H9 (cell line): ENCODE measurements around the gene BLACAT1. TPM values are rescaled to one million over a fixed set of nuclear protein-coding genes. Genes with fewer than 3 reads are reported as not detected.

Source experiments
- DNase-seq: peaks from one replicate; pipeline ENCODE4 v3.0.0-alpha.2; 2017
- H2AFZ ChIP-seq: one replicate; pipeline ENCODE4 v1.6.1; 2013; ENCODE audit warnings: mild to moderate bottlenecking, low read length, control low read depth, moderate library complexity
- H2AK5ac ChIP-seq: 2 replicates; pipeline ENCODE4 v1.6.1; 2013; ENCODE audit warnings: low read length, control low read depth, mixed read lengths; ENCODE audit not compliant: insufficient read length
- H2BK120ac ChIP-seq: one replicate; pipeline ENCODE4 v1.6.1; 2013; ENCODE audit warnings: low read depth, mild to moderate bottlenecking, low read length, control low read depth, inconsistent platforms; ENCODE audit not compliant: poor library complexity, severe bottlenecking
- H2BK12ac ChIP-seq: 2 replicates; pipeline ENCODE4 v1.6.1; 2013; ENCODE audit warnings: low read length, control low read depth, mixed read lengths, low read depth; ENCODE audit not compliant: insufficient read length
- H2BK15ac ChIP-seq: 2 replicates; pipeline ENCODE4 v1.6.1; 2013; ENCODE audit warnings: low read depth, low read length, control low read depth
- H2BK20ac ChIP-seq: one replicate; pipeline ENCODE4 v1.6.1; 2013; ENCODE audit warnings: low read depth, mild to moderate bottlenecking, low read length, control low read depth, inconsistent platforms; ENCODE audit not compliant: poor library complexity, severe bottlenecking
- H2BK5ac ChIP-seq: 2 replicates; pipeline ENCODE4 v1.6.1; 2013; ENCODE audit warnings: low read length, control low read depth, mixed read lengths; ENCODE audit not compliant: insufficient read length
- H3K14ac ChIP-seq: 2 replicates; pipeline ENCODE4 v1.6.1; 2013; ENCODE audit warnings: low read length, control low read depth; ENCODE audit not compliant: insufficient read depth
- H3K18ac ChIP-seq: 2 replicates; pipeline ENCODE4 v1.6.1; 2013; ENCODE audit warnings: low read depth, mild to moderate bottlenecking, mixed read lengths, low read length, control low read depth; ENCODE audit not compliant: insufficient read length
- H3K23ac ChIP-seq: 2 replicates; pipeline ENCODE4 v1.6.1; 2013; ENCODE audit warnings: low read length, control low read depth, mixed read lengths, low read depth; ENCODE audit not compliant: insufficient read length
- H3K23me2 ChIP-seq: 2 replicates; pipeline ENCODE4 v1.6.1; 2013; ENCODE audit warnings: low read depth, mild to moderate bottlenecking, mixed read lengths, low read length, control low read depth; ENCODE audit not compliant: insufficient read length, poor library complexity, severe bottlenecking
- H3K27ac ChIP-seq: 2 replicates; pipeline ENCODE4 v1.5.1; 2013; ENCODE audit warnings: low read length, control low read depth, mixed read lengths, low read depth; ENCODE audit not compliant: insufficient read length
- H3K27me3 ChIP-seq: 2 replicates; pipeline ENCODE4 v1.6.1; 2013; ENCODE audit warnings: low read length, control low read depth, inconsistent platforms; ENCODE audit not compliant: insufficient read depth
- H3K4ac ChIP-seq: 2 replicates; pipeline ENCODE4 v1.6.1; 2013; ENCODE audit warnings: low read depth, mild to moderate bottlenecking, control low read depth, inconsistent platforms, low read length, moderate library complexity
- H3K4me1 ChIP-seq: 2 replicates; pipeline ENCODE4 v1.6.1; 2013; ENCODE audit warnings: low read length, control low read depth, inconsistent platforms; ENCODE audit not compliant: insufficient read depth
- H3K4me2 ChIP-seq: 2 replicates; pipeline ENCODE4 v1.6.1; 2013; ENCODE audit warnings: low read length, control low read depth, mixed read lengths; ENCODE audit not compliant: insufficient read length, insufficient read depth
- H3K56ac ChIP-seq: 2 replicates; pipeline ENCODE4 v1.6.1; 2013; ENCODE audit warnings: low read depth, mild to moderate bottlenecking, mixed read lengths, low read length, control low read depth; ENCODE audit not compliant: insufficient read length
- H3K79me1 ChIP-seq: 2 replicates; pipeline ENCODE4 v1.6.1; 2013; ENCODE audit warnings: low read depth, mild to moderate bottlenecking, moderate library complexity, low read length, control low read depth, inconsistent platforms; ENCODE audit not compliant: insufficient read depth, poor library complexity, severe bottlenecking
- H3K79me2 ChIP-seq: 2 replicates; pipeline ENCODE4 v1.6.1; 2013; ENCODE audit warnings: low read length, control low read depth, inconsistent platforms; ENCODE audit not compliant: insufficient read depth
- H3K9ac ChIP-seq: 2 replicates; pipeline ENCODE4 v1.6.1; 2013; ENCODE audit warnings: low read length, control low read depth, mixed read lengths; ENCODE audit not compliant: insufficient read length; ENCODE audit errors: extremely low read depth
- H3K9me3 ChIP-seq: one replicate; pipeline ENCODE4 v1.6.1; 2013; ENCODE audit warnings: low read depth, low read length, inconsistent platforms; ENCODE audit not compliant: control insufficient read depth
- H3T11ph ChIP-seq: one replicate; pipeline ENCODE4 v1.6.1; 2013; ENCODE audit warnings: mild to moderate bottlenecking, low read length, control low read depth, inconsistent platforms
- H4K20me1 ChIP-seq: one replicate; pipeline ENCODE4 v1.6.1; 2013; ENCODE audit not compliant: control insufficient read depth, insufficient read length, insufficient read depth
- H4K5ac ChIP-seq: 2 replicates; pipeline ENCODE4 v1.6.1; 2013; ENCODE audit warnings: low read depth, mild to moderate bottlenecking, mixed read lengths, low read length, control low read depth; ENCODE audit not compliant: insufficient read length
- H4K8ac ChIP-seq: replicated peaks from 2 replicates; pipeline ENCODE4 v1.6.1; 2013; ENCODE audit warnings: low read length, control low read depth, mixed read lengths, low read depth; ENCODE audit not compliant: insufficient read length
- H4K91ac ChIP-seq: 2 replicates; pipeline ENCODE4 v1.6.1; 2013; ENCODE audit warnings: low read depth, mild to moderate bottlenecking, moderate library complexity, mixed read lengths, low read length, control low read depth; ENCODE audit not compliant: insufficient read length
- H3K27ac Mint-ChIP-seq, 3 experiments: 2 replicates in 2 of 3; 3 replicates in 1 of 3; pipeline ENCODE4 v1.8.0; 2020 to 2021; ENCODE audit warnings: mixed read lengths in 3 of 3, mild to moderate bottlenecking in 1 of 3, moderate library complexity in 1 of 3
- H3K27me3 Mint-ChIP-seq: 2 replicates; pipeline ENCODE4 v1.8.0; 2021; ENCODE audit warnings: low read depth, mild to moderate bottlenecking, moderate library complexity, mixed read lengths
- H3K36me3 Mint-ChIP-seq, 3 experiments: 2 replicates in 2 of 3; 3 replicates in 1 of 3; pipeline ENCODE4 v1.8.0; 2020 to 2021; ENCODE audit warnings: low read depth in 3 of 3, mixed read lengths in 3 of 3; ENCODE audit not compliant: insufficient read depth in 1 of 3
- H3K4me1 Mint-ChIP-seq, 2 experiments: 2 replicates each; pipeline ENCODE4 v1.8.0; 2020; ENCODE audit warnings: mixed read lengths in 2 of 2
- H3K4me3 Mint-ChIP-seq, 2 experiments: 2 replicates in 1 of 2; 3 replicates in 1 of 2; pipeline ENCODE4 v1.8.0; 2020 to 2021; ENCODE audit warnings: mild to moderate bottlenecking in 2 of 2, mixed read lengths in 2 of 2, moderate library complexity in 1 of 2
- H3K9me3 Mint-ChIP-seq, 2 experiments: 2 replicates in 1 of 2; 3 replicates in 1 of 2; pipeline ENCODE4 v1.8.0; 2020; ENCODE audit warnings: mild to moderate bottlenecking in 2 of 2, mixed read lengths in 2 of 2, moderate library complexity in 1 of 2
- CTCF ChIP-seq: fragments of 200-600 bp; sonication (generic); conservative IDR thresholded peaks from 3 replicates; pipeline ENCODE4 v1.8.0; 2021; ENCODE audit warnings: antibody characterized with exemption, mild to moderate bottlenecking
- WGBS: extraction: QIAGEN DNeasy Blood & Tissue Kit; methylation state at CpG from one replicate; pipeline ENCODE4 v1.1.7; 2013; ENCODE audit warnings: missing lambda C conversion rate, low lambda C conversion rate, mixed read lengths; ENCODE audit not compliant: insufficient read length; ENCODE audit errors: extremely low coverage; 5-methylcytosine and 5-hydroxymethylcytosine counted together
- total RNA-seq: library from RNA; stranded (reverse); gene quantifications from 2 replicates; pipeline ENCODE4 v1.2.1, GENCODE V29; 2021

Gene BLACAT1
- total RNA-seq, 1 experiment from 2014 or later, result 4.0 TPM

- no peak overlapping the region for H4K5ac ChIP-seq
- H2BK20ac ChIP-seq, result no peak overlapping the region
- H2BK15ac ChIP-seq, result no peak overlapping the region
- no peaks in the 10 kb centered on the region for H4K20me1 ChIP-seq
- no peak overlapping the region for H3K4me2 ChIP-seq
- H3K27me3 ChIP-seq, result no peaks in the 10 kb centered on the region
- H3K27ac Mint-ChIP-seq, result no peak overlapping the region
- H3K4me1 Mint-ChIP-seq, result no peaks in the 10 kb centered on the region
- no peak overlapping the region for H2AFZ ChIP-seq
- no peak overlapping the region for H3K56ac ChIP-seq
- H3K9ac ChIP-seq, result no peak overlapping the region
- no peak overlapping the region for H2AK5ac ChIP-seq
- H3K9me3 Mint-ChIP-seq, result peaks cover 11 to 15% of the 10 kb centered on the region in 2 experiments
- H3K27me3 Mint-ChIP-seq, result peaks cover 29% of the 10 kb centered on the region
- no peak for TF ChIP-seq CTCF
- no peak overlapping the region for H4K91ac ChIP-seq
- H2BK5ac ChIP-seq, result no peak overlapping the region
- H3K23me2 ChIP-seq, result no peaks in the 10 kb centered on the region
- H3K4me3 Mint-ChIP-seq, result no peak overlapping the region
- no peak overlapping the region for H3K23ac ChIP-seq
- H3K27ac ChIP-seq, result no peak overlapping the region
- no peaks in the 10 kb centered on the region for H3K79me2 ChIP-seq
- H3K36me3 Mint-ChIP-seq, result peaks cover 5 to 14% (median 12%) of the 10 kb centered on the region in 3 experiments; a peak in 6 of 7 replicates
- H3K9me3 ChIP-seq, result no peaks in the 10 kb centered on the region
- no peak overlapping the region for H2BK12ac ChIP-seq
- WGBS, result no CpG with 5 or more reads among the region's 5 CpGs
- H3K4me1 ChIP-seq, result peaks cover 2% of the 10 kb centered on the region; the same call in 1 of the 2 replicates
- no peak overlapping the region for H2BK120ac ChIP-seq
- H3T11ph ChIP-seq, result no peak overlapping the region
- no peaks in the 10 kb centered on the region for H3K79me1 ChIP-seq
- no peak overlapping the region for H3K18ac ChIP-seq
- H4K8ac ChIP-seq, result no peak overlapping the region
- no peak overlapping the region for H3K4ac ChIP-seq
- no peak overlapping the region for H3K14ac ChIP-seq
- no peak for DNase-seq
Observed at GRCh38 chr1:205410581-205411298, 45.1 kb downstream of the BLACAT1 start.
